ENCODE results near the gene CCR5AS.

GRCh38 chr3:46369151-46369550 is 37.7 kb downstream of the CCR5AS start:
- TF ChIP-seq, protein P1, sequence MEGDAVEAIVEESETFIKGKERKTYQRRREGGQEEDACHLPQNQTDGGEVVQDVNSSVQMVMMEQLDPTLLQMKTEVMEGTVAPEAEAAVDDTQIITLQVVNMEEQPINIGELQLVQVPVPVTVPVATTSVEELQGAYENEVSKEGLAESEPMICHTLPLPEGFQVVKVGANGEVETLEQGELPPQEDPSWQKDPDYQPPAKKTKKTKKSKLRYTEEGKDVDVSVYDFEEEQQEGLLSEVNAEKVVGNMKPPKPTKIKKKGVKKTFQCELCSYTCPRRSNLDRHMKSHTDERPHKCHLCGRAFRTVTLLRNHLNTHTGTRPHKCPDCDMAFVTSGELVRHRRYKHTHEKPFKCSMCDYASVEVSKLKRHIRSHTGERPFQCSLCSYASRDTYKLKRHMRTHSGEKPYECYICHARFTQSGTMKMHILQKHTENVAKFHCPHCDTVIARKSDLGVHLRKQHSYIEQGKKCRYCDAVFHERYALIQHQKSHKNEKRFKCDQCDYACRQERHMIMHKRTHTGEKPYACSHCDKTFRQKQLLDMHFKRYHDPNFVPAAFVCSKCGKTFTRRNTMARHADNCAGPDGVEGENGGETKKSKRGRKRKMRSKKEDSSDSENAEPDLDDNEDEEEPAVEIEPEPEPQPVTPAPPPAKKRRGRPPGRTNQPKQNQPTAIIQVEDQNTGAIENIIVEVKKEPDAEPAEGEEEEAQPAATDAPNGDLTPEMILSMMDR (IDR thresholded peaks at IDR 0.05) = no peak
- no peak for TF ChIP-seq ZFX (IDR thresholded peaks at IDR 0.05; ENCODE audit: borderline replicate concordance)

Data from 22Rv1 (cell line).